Karpas-422 (cell line): ENCODE measurements around the gene KAZALD1. TPM values are rescaled to one million over a fixed set of nuclear protein-coding genes. Genes with fewer than 3 reads are reported as not detected.

Source experiments
- DNase-seq: peaks from one replicate; pipeline ENCODE4 v3.0.0-alpha.2; 2015
- H2AFZ ChIP-seq: fragments of 200-600 bp; sonication (generic); 2 replicates; pipeline ENCODE4 v1.6.1; 2014; ENCODE audit warnings: antibody characterized with exemption, low read length, mixed read lengths
- H3K27ac ChIP-seq: fragments of 200-600 bp; sonication (generic); 2 replicates; pipeline ENCODE4 v1.5.1; 2014; ENCODE audit warnings: mild to moderate bottlenecking, low read length, moderate library complexity
- H3K27me3 ChIP-seq: fragments of 200-600 bp; sonication (generic); 2 replicates; pipeline ENCODE4 v1.6.1; 2014; ENCODE audit warnings: low read length, mixed read lengths
- H3K36me3 ChIP-seq: fragments of 200-600 bp; sonication (generic); 2 replicates; pipeline ENCODE4 v1.6.1; 2014; ENCODE audit warnings: low read length, mixed read lengths; ENCODE audit not compliant: insufficient read depth
- H3K4me1 ChIP-seq: fragments of 200-600 bp; sonication (generic); 2 replicates; pipeline ENCODE4 v1.6.1; 2014; ENCODE audit warnings: mild to moderate bottlenecking, low read length, mixed read lengths
- H3K4me2 ChIP-seq: fragments of 200-600 bp; sonication (generic); 2 replicates; pipeline ENCODE4 v1.6.1; 2014; ENCODE audit warnings: low read length, low read depth, mild to moderate bottlenecking; ENCODE audit not compliant: poor library complexity, severe bottlenecking
- H3K4me3 ChIP-seq: fragments of 200-600 bp; sonication (generic); 2 replicates; pipeline ENCODE4 v1.5.1; 2014; ENCODE audit warnings: mild to moderate bottlenecking, antibody characterized with exemption, low read length, mixed read lengths
- H3K79me2 ChIP-seq: fragments of 200-600 bp; sonication (generic); 2 replicates; pipeline ENCODE4 v1.6.1; 2014; ENCODE audit warnings: mild to moderate bottlenecking, low read length, mixed read lengths
- H3K9ac ChIP-seq: fragments of 200-600 bp; sonication (generic); 2 replicates; pipeline ENCODE4 v1.6.0; 2014; ENCODE audit warnings: low read length
- H3K9me2 ChIP-seq: fragments of 200-600 bp; sonication (generic), shearing (Covaris generic); replicated peaks from 2 replicates; pipeline ENCODE4 v1.6.0; 2014; ENCODE audit warnings: mild to moderate bottlenecking, low read length, moderate library complexity; ENCODE audit not compliant: insufficient read depth
- H3K9me3 ChIP-seq: fragments of 300-700, 200-600 bp; sonication (generic); 2 replicates; pipeline ENCODE4 v1.6.1; 2014; ENCODE audit warnings: low read length, mixed read lengths
- H4K20me1 ChIP-seq: fragments of 200-600 bp; sonication (generic); 2 replicates; pipeline ENCODE4 v1.6.1; 2014; ENCODE audit warnings: mild to moderate bottlenecking, antibody characterized with exemption, low read length, low read depth; ENCODE audit not compliant: insufficient read depth
- total RNA-seq: library from RNA; depleted of rRNA; stranded (reverse); fragments of >200 nt; shearing (Covaris generic); gene quantifications from 2 replicates; pipeline ENCODE4 v1.2.3, GENCODE V29; 2014; ENCODE audit warnings: low replicate concordance

KAZALD1 gene
- total RNA-seq, 1 experiment from 2014 or later: 21.5 TPM

- no peaks in the 10 kb centered on the region for H3K9me2 ChIP-seq
- no peak overlapping the region for H3K27ac ChIP-seq
- no peak overlapping the region for H3K4me3 ChIP-seq
- no peak for DNase-seq
- no peaks in the 10 kb centered on the region for H3K4me1 ChIP-seq
- H3K9me3 ChIP-seq: no peaks in the 10 kb centered on the region
- no peaks in the 10 kb centered on the region for H4K20me1 ChIP-seq
- H3K79me2 ChIP-seq: no peaks in the 10 kb centered on the region
- no peak overlapping the region for H2AFZ ChIP-seq
- H3K4me2 ChIP-seq: no peak overlapping the region
- H3K36me3 ChIP-seq: no peaks in the 10 kb centered on the region
- H3K9ac ChIP-seq: no peak overlapping the region
- no peaks in the 10 kb centered on the region for H3K27me3 ChIP-seq
Observed at GRCh38 chr10:101085846-101086245, 24.1 kb downstream of the KAZALD1 start.

DNA sequence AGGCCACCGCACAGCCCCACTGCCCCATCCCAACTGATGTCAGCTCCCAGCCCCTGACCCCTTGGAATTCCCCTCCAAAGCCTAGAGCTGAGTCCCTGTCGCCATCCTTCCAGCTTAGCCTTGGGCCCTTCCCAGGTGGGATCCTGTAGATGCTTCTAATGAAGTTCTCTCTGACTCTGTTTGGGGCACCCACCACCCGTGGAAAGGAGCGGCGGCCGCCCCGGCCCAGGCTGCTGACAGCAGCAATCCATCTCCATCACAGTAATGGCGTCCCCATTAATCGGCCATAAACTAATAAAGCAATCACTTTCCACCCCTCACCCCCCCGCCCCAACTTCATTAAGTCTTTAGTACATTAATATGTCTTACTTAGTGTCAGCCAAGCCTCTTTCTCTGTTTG, 25.6 kb downstream of the KAZALD1 start:
- H3K4me1 ChIP-seq: no peaks in the 10 kb centered on the region
- no peak overlapping the region for H2AFZ ChIP-seq
- H3K79me2 ChIP-seq: no peaks in the 10 kb centered on the region
- no peak for DNase-seq
- H3K9me3 ChIP-seq: no peaks in the 10 kb centered on the region
- H3K9me2 ChIP-seq: no peaks in the 10 kb centered on the region
- H3K4me3 ChIP-seq: no peak overlapping the region
- H4K20me1 ChIP-seq: no peaks in the 10 kb centered on the region
- H3K9ac ChIP-seq: no peak overlapping the region
- H3K36me3 ChIP-seq: no peaks in the 10 kb centered on the region
- H3K27ac ChIP-seq: no peak overlapping the region
- no peaks in the 10 kb centered on the region for H3K27me3 ChIP-seq
- H3K4me2 ChIP-seq: no peak overlapping the region

DNA sequence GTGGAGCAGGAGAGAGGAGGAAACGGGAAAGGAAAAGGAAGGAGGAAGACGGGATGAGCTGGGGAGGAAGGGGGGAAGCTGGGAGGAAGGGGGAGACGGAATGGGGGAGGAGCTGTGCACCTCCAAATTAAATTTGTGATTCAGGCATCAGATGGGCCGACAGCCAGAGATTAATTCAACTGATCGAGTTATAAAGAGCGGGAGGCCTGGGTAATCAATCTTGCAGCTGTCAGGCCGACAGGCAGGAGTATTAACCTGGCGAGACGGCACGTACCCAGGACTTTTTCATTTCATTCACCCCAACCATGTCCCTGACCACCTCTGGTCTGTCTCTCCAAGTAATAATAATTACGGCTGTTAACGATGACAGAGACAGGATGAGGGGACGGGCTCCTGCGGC, 26.2 kb downstream of the KAZALD1 start:
- DNase-seq: no peak
- H3K27me3 ChIP-seq: no peaks in the 10 kb centered on the region
- no peak overlapping the region for H3K9ac ChIP-seq

DNA sequence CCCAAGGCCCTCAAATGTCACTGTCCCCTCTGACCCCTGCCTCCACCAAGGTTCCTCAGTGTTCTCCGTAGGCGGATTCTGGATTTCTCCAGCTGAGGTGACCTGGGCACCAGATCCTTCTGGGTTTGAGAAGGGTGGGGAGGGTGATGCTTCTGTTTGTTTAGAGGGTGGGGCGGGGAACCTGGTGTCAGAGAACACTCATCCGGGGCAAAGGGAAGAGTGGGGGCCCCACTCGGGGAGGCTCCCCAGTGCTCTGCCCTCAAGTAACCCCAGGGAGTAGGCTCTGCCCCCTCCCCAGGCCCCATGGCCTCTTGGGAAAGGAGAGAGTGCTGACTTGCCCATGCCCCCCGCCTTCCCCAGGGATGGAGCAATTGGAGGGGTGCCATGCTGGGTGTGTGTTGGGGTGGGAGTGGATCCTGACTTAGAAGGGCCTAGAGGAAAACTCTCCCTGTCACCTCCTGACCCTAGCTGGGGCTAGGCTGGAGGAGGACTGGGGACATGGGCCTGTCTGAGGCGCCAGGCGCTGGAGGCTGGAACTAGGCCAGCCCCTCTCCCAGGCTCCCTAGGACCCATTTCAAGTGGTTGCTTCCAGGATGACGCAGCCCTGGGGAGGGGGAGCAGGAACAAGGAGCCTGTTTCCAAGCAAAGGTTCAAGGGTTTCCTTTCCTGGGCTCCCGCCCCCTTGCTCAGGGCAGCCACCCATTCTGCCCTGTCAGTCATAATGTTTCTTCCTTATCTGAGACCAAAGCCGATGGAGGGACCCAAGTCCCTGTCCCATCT, 27.9 kb downstream of the KAZALD1 start:
- Histone ChIP-seq H3K27me3 (no peaks in the 10 kb centered on the region), H3K4me1 (no peaks in the 10 kb centered on the region), H3K36me3 (no peaks in the 10 kb centered on the region), H3K4me2 (no peak overlapping the region), H3K9me3 (no peaks in the 10 kb centered on the region), H3K4me3 (no peak overlapping the region), H4K20me1 (no peaks in the 10 kb centered on the region), H2AFZ (no peak overlapping the region), H3K9ac (no peak overlapping the region), H3K9me2 (no peaks in the 10 kb centered on the region), H3K79me2 (no peaks in the 10 kb centered on the region), H3K27ac (no peak overlapping the region)
- no peak for DNase-seq

More for the DNA sequence above, 26.2 kb downstream of the KAZALD1 start:
- Histone ChIP-seq H2AFZ (no peak overlapping the region), H4K20me1 (no peaks in the 10 kb centered on the region), H3K4me1 (no peaks in the 10 kb centered on the region), H3K9me3 (no peaks in the 10 kb centered on the region), H3K4me2 (no peak overlapping the region), H3K4me3 (no peak overlapping the region), H3K79me2 (no peaks in the 10 kb centered on the region), H3K27ac (no peak overlapping the region), H3K9me2 (no peaks in the 10 kb centered on the region), H3K36me3 (no peaks in the 10 kb centered on the region)

DNA sequence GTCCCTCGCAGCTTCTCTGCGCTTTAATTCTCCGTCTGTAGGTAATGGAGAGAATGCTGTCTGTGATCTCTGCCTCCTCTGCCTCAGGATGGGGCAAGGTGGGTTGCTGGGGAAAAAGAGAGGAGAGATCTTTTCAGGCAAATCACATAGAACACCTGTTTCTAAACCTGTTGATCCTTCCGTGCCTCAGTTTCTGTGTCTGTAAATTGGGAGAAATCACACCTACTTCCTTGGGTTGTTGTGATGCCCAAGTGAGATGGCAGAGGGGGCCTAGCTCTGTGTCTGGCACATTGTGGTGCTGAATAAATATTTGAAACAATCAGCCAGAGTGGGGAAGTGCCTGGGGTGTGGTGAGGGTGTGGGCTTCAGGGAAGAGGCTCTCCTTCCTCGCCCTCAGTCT, 28.8 kb downstream of the KAZALD1 start:
- no peak for DNase-seq
- no peak overlapping the region for H2AFZ ChIP-seq

DNA sequence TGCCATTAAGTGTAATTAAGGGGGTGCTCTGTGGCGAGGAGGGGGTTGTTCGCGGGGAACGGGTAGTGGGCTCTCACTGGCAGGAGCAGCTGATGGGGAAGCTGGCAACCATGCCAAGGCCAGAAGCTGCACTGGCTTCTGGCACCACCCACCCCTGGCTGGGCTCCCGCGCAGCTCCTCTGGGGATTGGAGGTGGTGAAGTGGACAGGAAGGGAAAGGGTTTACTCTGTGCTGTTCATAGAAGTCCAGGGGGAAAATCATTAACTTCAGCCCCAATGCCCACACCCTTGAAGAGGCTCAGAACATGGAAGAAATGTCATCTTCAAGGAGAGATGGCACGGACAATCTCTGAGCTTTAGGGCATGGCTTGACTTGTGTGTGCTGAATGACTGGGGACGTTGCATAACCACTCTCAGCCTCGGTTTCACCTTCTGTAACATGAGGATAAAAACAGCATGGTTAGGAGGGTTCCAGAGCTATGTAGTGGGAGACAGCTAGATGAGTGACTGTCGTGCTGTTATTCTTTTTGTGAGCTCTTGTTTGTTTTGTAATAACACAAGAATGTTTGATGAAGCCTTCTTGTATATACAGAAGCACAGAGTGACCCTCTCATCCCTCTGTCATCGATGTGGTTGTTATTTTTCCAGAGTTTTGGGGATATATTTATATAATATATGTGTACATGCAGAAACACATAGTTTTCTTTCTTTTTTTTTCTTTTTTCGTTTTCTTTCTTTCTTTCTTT, 29.9 kb downstream of the KAZALD1 start:
- H4K20me1 ChIP-seq: no peaks in the 10 kb centered on the region
- no peaks in the 10 kb centered on the region for H3K36me3 ChIP-seq
- H3K9me3 ChIP-seq: no peaks in the 10 kb centered on the region
- no peak overlapping the region for H3K4me2 ChIP-seq
- no peaks in the 10 kb centered on the region for H3K9me2 ChIP-seq
- DNase-seq: no peak
- no peaks in the 10 kb centered on the region for H3K27me3 ChIP-seq
- no peaks in the 10 kb centered on the region for H3K79me2 ChIP-seq
- H3K4me3 ChIP-seq: no peak overlapping the region
- no peak overlapping the region for H3K27ac ChIP-seq
- no peak overlapping the region for H3K9ac ChIP-seq
- peaks cover 12% of the 10 kb centered on the region for H3K4me1 ChIP-seq
- no peak overlapping the region for H2AFZ ChIP-seq

More for the DNA sequence above, 28.8 kb downstream of the KAZALD1 start:
- Histone ChIP-seq H3K9me3 (no peaks in the 10 kb centered on the region), H3K27me3 (no peaks in the 10 kb centered on the region), H3K4me3 (no peak overlapping the region), H4K20me1 (no peaks in the 10 kb centered on the region), H3K9ac (no peak overlapping the region), H3K27ac (no peak overlapping the region), H3K79me2 (no peaks in the 10 kb centered on the region), H3K4me2 (no peak overlapping the region), H3K9me2 (no peaks in the 10 kb centered on the region), H3K36me3 (no peaks in the 10 kb centered on the region), H3K4me1 (peaks cover 5% of the 10 kb centered on the region)

- no peak overlapping the region for H3K4me2 ChIP-seq
- no peaks in the 10 kb centered on the region for H4K20me1 ChIP-seq
- DNase-seq: no peak
- H3K27ac ChIP-seq: no peak overlapping the region
- H3K9ac ChIP-seq: no peak overlapping the region
- no peaks in the 10 kb centered on the region for H3K79me2 ChIP-seq
- no peaks in the 10 kb centered on the region for H3K27me3 ChIP-seq
- no peak overlapping the region for H2AFZ ChIP-seq
- H3K4me1 ChIP-seq: peaks cover 12% of the 10 kb centered on the region
- H3K9me2 ChIP-seq: no peaks in the 10 kb centered on the region
- no peaks in the 10 kb centered on the region for H3K36me3 ChIP-seq
- H3K9me3 ChIP-seq: no peaks in the 10 kb centered on the region
- H3K4me3 ChIP-seq: no peak overlapping the region
Observed at GRCh38 chr10:101092881-101093354, 31.1 kb downstream of the KAZALD1 start.

GRCh38 chr10:101094121-101094879, 32.5 kb downstream of the KAZALD1 start:
- no peaks in the 10 kb centered on the region for H3K9me3 ChIP-seq
- no peak overlapping the region for H3K4me3 ChIP-seq
- no peak overlapping the region for H3K9ac ChIP-seq
- no peaks in the 10 kb centered on the region for H3K79me2 ChIP-seq
- no peak overlapping the region for H3K4me2 ChIP-seq
- H3K27me3 ChIP-seq: no peaks in the 10 kb centered on the region
- no peaks in the 10 kb centered on the region for H3K36me3 ChIP-seq
- H4K20me1 ChIP-seq: no peaks in the 10 kb centered on the region
- no peak overlapping the region for H2AFZ ChIP-seq
- peaks cover 12% of the 10 kb centered on the region for H3K4me1 ChIP-seq
- DNase-seq: no peak
- no peaks in the 10 kb centered on the region for H3K9me2 ChIP-seq
- no peak overlapping the region for H3K27ac ChIP-seq
